Endothelial cell of umbilical vein (primary cell): ENCODE measurements around the gene NT5DC2.

Experiments used
- CTCF ChIP-seq, 2 donors: IDR thresholded peaks; 1 replicate in 1 of 2; 2 replicates in 1 of 2; pipeline ENCODE4 v1.5.1; 2011; ENCODE audit warnings: low read length in 2 of 2, mild to moderate bottlenecking in 2 of 2, moderate library complexity in 2 of 2, control low read depth in 1 of 2, inconsistent platforms in 1 of 2, low read depth in 1 of 2; ENCODE audit not compliant: insufficient read depth in 1 of 2; ENCODE audit errors: extremely low read depth in 1 of 2
- POLR2A ChIP-seq: IDR thresholded peaks from 2 replicates; pipeline ENCODE4 v1.6.1; 2012; ENCODE audit warnings: low read depth, mild to moderate bottlenecking, control low read depth, low read length
- POLR2AphosphoS5 ChIP-seq: IDR thresholded peaks from 2 replicates; pipeline ENCODE4 v1.6.1; 2012; ENCODE audit warnings: low read depth, mild to moderate bottlenecking, control low read depth, low read length, moderate library complexity; ENCODE audit not compliant: insufficient read depth

- TF ChIP-seq POLR2AphosphoS5: no peak
- no peak for TF ChIP-seq POLR2A
- no peak for TF ChIP-seq CTCF (IDR thresholded peaks at IDR 0.05; ENCODE audit: extremely low read depth in 1 of 2, insufficient read depth in 1 of 2, low read depth in 1 of 2, low read length in 2 of 2)
Observed at GRCh38 chr3:52535411-52536111, 1.9 kb upstream of the NT5DC2 start.
